Fibroblast of mammary gland (primary cell): ENCODE data around the gene GCNT1.

ENCODE experiments used
- DNase-seq: peaks from one replicate; pipeline ENCODE4 v3.0.0-alpha.2; 2010; ENCODE audit warnings: low read depth
- H3K4me3 ChIP-seq: 2 replicates; pipeline ENCODE4 v1.5.1; 2011; ENCODE audit warnings: low read depth, mild to moderate bottlenecking, low read length, moderate library complexity; ENCODE audit not compliant: control insufficient read depth
- TF ChIP-seq, protein P1 (sequence below): conservative IDR thresholded peaks from 2 replicates; pipeline ENCODE4 v1.5.1; 2011; ENCODE audit warnings: low read depth, low read length, inconsistent platforms; ENCODE audit not compliant: control insufficient read depth, insufficient read depth

The GCNT1 gene

GRCh38 chr9:76458903-76459693, at the start of gene GCNT1:
Gene GCNT1, plus strand, starts transcription at chr9:76459182. Its CDS starts 43,200 bp downstream, at chr9:76502382.
- DNase-seq, result peak; percentile 82
- TF ChIP-seq, protein P1, sequence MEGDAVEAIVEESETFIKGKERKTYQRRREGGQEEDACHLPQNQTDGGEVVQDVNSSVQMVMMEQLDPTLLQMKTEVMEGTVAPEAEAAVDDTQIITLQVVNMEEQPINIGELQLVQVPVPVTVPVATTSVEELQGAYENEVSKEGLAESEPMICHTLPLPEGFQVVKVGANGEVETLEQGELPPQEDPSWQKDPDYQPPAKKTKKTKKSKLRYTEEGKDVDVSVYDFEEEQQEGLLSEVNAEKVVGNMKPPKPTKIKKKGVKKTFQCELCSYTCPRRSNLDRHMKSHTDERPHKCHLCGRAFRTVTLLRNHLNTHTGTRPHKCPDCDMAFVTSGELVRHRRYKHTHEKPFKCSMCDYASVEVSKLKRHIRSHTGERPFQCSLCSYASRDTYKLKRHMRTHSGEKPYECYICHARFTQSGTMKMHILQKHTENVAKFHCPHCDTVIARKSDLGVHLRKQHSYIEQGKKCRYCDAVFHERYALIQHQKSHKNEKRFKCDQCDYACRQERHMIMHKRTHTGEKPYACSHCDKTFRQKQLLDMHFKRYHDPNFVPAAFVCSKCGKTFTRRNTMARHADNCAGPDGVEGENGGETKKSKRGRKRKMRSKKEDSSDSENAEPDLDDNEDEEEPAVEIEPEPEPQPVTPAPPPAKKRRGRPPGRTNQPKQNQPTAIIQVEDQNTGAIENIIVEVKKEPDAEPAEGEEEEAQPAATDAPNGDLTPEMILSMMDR, result peak; percentile 37
- H3K4me3 ChIP-seq, result peak within 1 kb of the TSS; percentile 98

- H3K4me3 ChIP-seq, result no peak overlapping the region
- no peak for DNase-seq
- TF ChIP-seq, protein P1, result no peak
Observed at GRCh38 chr9:76412638-76413037, 46.3 kb upstream of the GCNT1 start.

GRCh38 chr9:76413658-76414057, 45.3 kb upstream of the GCNT1 start:
- no peak for DNase-seq
- TF ChIP-seq, protein P1, result no peak
- H3K4me3 ChIP-seq, result no peak overlapping the region

- TF ChIP-seq, protein P1, result no peak
- no peak overlapping the region for H3K4me3 ChIP-seq
- peak; percentile 70 for DNase-seq
Observed at GRCh38 chr9:76414661-76415060, 44.3 kb upstream of the GCNT1 start.

DNA sequence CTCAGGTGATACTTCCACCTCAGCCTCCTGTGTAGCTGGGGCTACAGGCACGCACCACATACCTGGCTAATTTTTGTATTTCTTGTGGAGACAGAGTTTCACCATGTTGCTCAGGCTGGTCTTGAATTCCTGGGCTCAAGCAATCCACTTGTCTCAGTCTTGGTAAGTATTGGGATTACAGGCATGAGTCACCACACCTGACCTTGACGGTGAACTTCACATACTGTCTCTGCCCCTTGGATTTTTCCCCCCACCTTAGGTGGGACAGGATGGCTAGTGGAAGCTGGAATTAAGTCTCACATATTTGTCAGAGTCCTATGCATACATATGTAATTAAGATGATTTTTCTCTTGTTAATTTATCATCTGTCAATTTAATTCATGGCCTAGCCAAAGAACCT, 43.8 kb upstream of the GCNT1 start:
- DNase-seq, result no peak
- TF ChIP-seq, protein P1, result no peak

DNA sequence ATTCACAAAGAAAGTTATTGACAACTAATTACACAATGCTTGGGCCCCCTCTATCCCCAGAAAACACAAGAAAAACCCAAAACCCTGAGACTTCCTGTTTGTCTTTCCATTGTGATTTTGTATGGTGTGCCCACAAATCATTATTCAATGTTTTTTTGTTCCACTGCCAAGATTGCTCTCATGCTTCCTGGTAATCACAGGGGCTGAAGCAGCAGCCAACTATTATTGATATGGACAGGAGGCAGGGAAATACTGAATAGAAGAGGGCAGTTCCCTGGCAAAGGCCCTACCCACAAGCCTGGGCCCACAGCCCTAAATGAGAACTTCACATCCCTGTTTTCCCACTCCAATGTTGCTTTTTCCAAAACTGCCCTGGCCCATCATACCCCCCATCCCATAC, 43.3 kb upstream of the GCNT1 start:
- no peak overlapping the region for H3K4me3 ChIP-seq
- TF ChIP-seq, protein P1, result no peak
- peak; percentile 50 for DNase-seq

More for the DNA sequence above, 43.8 kb upstream of the GCNT1 start:
- H3K4me3 ChIP-seq, result no peak overlapping the region
